HepG2 (cell line): ENCODE results near the gene RCHY1. TPM values are rescaled to one million over a fixed set of nuclear protein-coding genes. Genes with fewer than 3 reads are reported as not detected.

Source experiments
- ATAD3A ChIP-seq: sonication (generic); formaldehyde crosslinking; IDR thresholded peaks from 2 replicates; pipeline ENCODE4 v1.4.0; 2020; ENCODE audit warnings: missing genetic modification reagents
- CREB3 ChIP-seq: sonication (generic); formaldehyde crosslinking; IDR thresholded peaks from 2 replicates; pipeline ENCODE4 v1.5.0; 2020; ENCODE audit warnings: missing genetic modification reagents
- IRF2 ChIP-seq: IDR thresholded peaks from 2 replicates; pipeline ENCODE4 v1.6.1; 2018; ENCODE audit warnings: missing genetic modification reagents, missing compliant biosample characterization
- KDM3A ChIP-seq: IDR thresholded peaks from 2 replicates; pipeline ENCODE4 v1.6.1; 2018; ENCODE audit warnings: low read depth, missing compliant biosample characterization
- RFX1 ChIP-seq: fragments of 450-650 bp; IDR thresholded peaks from 2 replicates; pipeline ENCODE4 v1.6.1; 2017
- USF2 ChIP-seq, 2 experiments: sonication (generic) in 1 of 2; formaldehyde crosslinking in 1 of 2; IDR thresholded peaks; 2 replicates each; pipeline versions ENCODE4 v1.5.1 to v1.6.1; 2011 to 2020; ENCODE audit warnings: borderline replicate concordance in 1 of 2, low read depth in 1 of 2, low read length in 1 of 2, mild to moderate bottlenecking in 1 of 2, missing genetic modification reagents in 1 of 2, moderate library complexity in 1 of 2
- ZNF251 ChIP-seq: sonication (generic); formaldehyde crosslinking; IDR thresholded peaks from 2 replicates; pipeline ENCODE4 v1.9.0; 2021; ENCODE audit warnings: mild to moderate bottlenecking, missing genetic modification reagents
- polyA plus RNA-seq, 8 experiments: library from polyadenylated mRNA; depleted of rRNA in 3 of 8; stranded (reverse) in 7 of 8; unstranded in 1 of 8; fragments of >200 nt; fragmentation: Illumina TruSeq in 4 of 8; extraction: Trizol in 4 of 8; gene quantifications; 2 replicates each; pipeline versions ENCODE4 v1.2.1 to v1.2.3, GENCODE V29; 2011 to 2016; ENCODE audit warnings: low read depth in 4 of 8, missing spikeins in 1 of 8, mixed read lengths in 1 of 8; ENCODE audit not compliant: insufficient read depth in 1 of 8
- total RNA-seq, 5 experiments: library from RNA; depleted of rRNA; stranded (reverse); fragments of >200 nt; fragmentation: Illumina TruSeq; extraction: Trizol; gene quantifications; 2 replicates each; pipeline ENCODE4 v1.2.3, GENCODE V29; 2016; ENCODE audit warnings: low read depth in 1 of 5
- TF ChIP-seq, protein P1 (sequence below): IDR thresholded peaks from 2 replicates; pipeline ENCODE4 v1.6.1; 2012; ENCODE audit warnings: inconsistent platforms
- TF ChIP-seq, protein P2 (sequence below): sonication (generic); formaldehyde crosslinking; IDR thresholded peaks from 2 replicates; pipeline ENCODE4 v1.4.0; 2020; ENCODE audit warnings: missing genetic modification reagents
- TF ChIP-seq, protein P3 (sequence below): sonication (generic); formaldehyde crosslinking; IDR thresholded peaks from 2 replicates; pipeline ENCODE4 v1.4.0; 2020; ENCODE audit warnings: missing genetic modification reagents
- TF ChIP-seq, protein P4 (sequence below), 2 experiments: sonication (generic) in 1 of 2; formaldehyde crosslinking in 1 of 2; IDR thresholded peaks; 2 replicates each; pipeline versions ENCODE4 v1.4.0 to v1.6.1; 2018 to 2020; ENCODE audit warnings: missing genetic modification reagents in 2 of 2, borderline replicate concordance in 1 of 2, low read depth in 1 of 2, mild to moderate bottlenecking in 1 of 2, missing biosample characterization in 1 of 2
- TF ChIP-seq, protein P5 (sequence below): sonication (generic); formaldehyde crosslinking; IDR thresholded peaks from 2 replicates; pipeline ENCODE4 v1.4.0; 2020; ENCODE audit warnings: missing genetic modification reagents, mild to moderate bottlenecking, borderline replicate concordance

Gene RCHY1
- total and polyA plus RNA-seq, 2 of the 13 experiments (the other 11 are each of a cell fraction or from before 2014, with no cell fraction given) = 19.9 to 30.5 TPM

DNA sequence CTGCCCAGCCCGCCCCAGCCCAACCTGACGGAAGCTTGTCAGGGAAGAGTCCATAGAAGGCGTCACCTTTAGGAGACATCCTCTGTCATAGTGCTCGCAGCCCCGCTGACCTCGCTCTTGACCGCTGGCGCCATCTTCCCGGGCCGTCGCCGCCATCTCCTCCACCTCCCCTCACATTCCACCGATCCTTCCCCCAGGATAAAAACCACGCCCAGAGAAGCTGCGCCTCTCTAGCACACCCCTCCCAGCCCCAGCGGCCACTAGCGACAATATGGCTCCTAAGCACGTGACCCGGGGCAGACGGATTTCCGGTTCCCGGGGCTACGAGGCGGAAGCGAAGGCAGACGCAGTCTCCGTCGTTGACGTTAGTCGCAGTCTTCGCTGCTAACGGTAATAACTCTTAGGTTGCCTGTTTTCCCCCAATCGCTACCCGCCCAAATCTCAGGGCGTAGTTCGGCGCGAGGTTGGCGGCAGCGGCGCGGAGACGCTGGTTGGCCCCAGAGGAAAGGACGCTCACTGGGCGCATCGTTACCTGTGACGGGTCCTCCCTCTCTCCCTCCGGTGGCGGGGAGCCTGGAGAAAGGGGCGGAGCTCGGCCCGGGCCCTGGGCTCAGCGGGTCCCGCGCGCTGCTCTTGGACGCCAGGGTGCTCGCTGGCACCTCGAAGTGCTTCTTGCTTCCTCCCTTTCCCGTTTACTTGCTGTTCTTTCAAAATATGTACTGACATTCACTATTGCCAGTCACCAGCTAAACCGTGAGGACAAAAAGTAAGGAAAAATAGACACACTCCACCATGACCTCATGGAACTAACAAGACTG, at the start of gene RCHY1, which contains the start of gene THAP6 (continued):
- TF ChIP-seq, protein P1, sequence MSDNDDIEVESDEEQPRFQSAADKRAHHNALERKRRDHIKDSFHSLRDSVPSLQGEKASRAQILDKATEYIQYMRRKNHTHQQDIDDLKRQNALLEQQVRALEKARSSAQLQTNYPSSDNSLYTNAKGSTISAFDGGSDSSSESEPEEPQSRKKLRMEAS = peak; percentile 85
- TF ChIP-seq, protein P2, sequence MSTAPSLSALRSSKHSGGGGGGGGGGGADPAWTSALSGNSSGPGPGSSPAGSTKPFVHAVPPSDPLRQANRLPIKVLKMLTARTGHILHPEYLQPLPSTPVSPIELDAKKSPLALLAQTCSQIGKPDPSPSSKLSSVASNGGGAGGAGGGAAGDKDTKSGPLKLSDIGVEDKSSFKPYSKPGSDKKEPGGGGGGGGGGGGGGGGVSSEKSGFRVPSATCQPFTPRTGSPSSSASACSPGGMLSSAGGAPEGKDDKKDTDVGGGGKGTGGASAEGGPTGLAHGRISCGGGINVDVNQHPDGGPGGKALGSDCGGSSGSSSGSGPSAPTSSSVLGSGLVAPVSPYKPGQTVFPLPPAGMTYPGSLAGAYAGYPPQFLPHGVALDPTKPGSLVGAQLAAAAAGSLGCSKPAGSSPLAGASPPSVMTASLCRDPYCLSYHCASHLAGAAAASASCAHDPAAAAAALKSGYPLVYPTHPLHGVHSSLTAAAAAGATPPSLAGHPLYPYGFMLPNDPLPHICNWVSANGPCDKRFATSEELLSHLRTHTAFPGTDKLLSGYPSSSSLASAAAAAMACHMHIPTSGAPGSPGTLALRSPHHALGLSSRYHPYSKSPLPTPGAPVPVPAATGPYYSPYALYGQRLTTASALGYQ (CRISPR knock-in tag) = peak; percentile 36; the same call in 1 of the 2 replicates
- no peak for TF ChIP-seq RFX1
- TF ChIP-seq KDM3A = peak; percentile 80
- peak; percentile 88 for TF ChIP-seq USF2 (IDR thresholded peaks at IDR 0.05; ENCODE audit: low read depth, low read length)
- peak; percentile 97 for TF ChIP-seq USF2 (CRISPR knock-in tag; IDR thresholded peaks at IDR 0.05; ENCODE audit: borderline replicate concordance)
- TF ChIP-seq CREB3 (CRISPR knock-in tag) = no peak
- no peak for TF ChIP-seq ATAD3A (CRISPR knock-in tag)
- TF ChIP-seq IRF2 (CRISPR knock-in tag) = peak; percentile 84
- TF ChIP-seq ZNF251 (CRISPR knock-in tag) = no peak
- TF ChIP-seq, protein P3, sequence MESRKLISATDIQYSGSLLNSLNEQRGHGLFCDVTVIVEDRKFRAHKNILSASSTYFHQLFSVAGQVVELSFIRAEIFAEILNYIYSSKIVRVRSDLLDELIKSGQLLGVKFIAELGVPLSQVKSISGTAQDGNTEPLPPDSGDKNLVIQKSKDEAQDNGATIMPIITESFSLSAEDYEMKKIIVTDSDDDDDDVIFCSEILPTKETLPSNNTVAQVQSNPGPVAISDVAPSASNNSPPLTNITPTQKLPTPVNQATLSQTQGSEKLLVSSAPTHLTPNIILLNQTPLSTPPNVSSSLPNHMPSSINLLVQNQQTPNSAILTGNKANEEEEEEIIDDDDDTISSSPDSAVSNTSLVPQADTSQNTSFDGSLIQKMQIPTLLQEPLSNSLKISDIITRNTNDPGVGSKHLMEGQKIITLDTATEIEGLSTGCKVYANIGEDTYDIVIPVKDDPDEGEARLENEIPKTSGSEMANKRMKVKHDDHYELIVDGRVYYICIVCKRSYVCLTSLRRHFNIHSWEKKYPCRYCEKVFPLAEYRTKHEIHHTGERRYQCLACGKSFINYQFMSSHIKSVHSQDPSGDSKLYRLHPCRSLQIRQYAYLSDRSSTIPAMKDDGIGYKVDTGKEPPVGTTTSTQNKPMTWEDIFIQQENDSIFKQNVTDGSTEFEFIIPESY = 0 out of 2 replicates have a peak, but pooled peaks have one; percentile 7
- TF ChIP-seq, protein P4, sequence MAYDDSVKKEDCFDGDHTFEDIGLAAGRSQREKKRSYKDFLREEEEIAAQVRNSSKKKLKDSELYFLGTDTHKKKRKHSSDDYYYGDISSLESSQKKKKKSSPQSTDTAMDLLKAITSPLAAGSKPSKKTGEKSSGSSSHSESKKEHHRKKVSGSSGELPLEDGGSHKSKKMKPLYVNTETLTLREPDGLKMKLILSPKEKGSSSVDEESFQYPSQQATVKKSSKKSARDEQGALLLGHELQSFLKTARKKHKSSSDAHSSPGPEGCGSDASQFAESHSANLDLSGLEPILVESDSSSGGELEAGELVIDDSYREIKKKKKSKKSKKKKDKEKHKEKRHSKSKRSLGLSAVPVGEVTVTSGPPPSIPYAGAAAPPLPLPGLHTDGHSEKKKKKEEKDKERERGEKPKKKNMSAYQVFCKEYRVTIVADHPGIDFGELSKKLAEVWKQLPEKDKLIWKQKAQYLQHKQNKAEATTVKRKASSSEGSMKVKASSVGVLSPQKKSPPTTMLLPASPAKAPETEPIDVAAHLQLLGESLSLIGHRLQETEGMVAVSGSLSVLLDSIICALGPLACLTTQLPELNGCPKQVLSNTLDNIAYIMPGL (CRISPR knock-in tag; IDR thresholded peaks at IDR 0.05; ENCODE audit: borderline replicate concordance in 1 of 2, low read depth in 1 of 2) = peak; percentile 56 to 72; a peak in 3 of 4 replicates
- TF ChIP-seq, protein P5, sequence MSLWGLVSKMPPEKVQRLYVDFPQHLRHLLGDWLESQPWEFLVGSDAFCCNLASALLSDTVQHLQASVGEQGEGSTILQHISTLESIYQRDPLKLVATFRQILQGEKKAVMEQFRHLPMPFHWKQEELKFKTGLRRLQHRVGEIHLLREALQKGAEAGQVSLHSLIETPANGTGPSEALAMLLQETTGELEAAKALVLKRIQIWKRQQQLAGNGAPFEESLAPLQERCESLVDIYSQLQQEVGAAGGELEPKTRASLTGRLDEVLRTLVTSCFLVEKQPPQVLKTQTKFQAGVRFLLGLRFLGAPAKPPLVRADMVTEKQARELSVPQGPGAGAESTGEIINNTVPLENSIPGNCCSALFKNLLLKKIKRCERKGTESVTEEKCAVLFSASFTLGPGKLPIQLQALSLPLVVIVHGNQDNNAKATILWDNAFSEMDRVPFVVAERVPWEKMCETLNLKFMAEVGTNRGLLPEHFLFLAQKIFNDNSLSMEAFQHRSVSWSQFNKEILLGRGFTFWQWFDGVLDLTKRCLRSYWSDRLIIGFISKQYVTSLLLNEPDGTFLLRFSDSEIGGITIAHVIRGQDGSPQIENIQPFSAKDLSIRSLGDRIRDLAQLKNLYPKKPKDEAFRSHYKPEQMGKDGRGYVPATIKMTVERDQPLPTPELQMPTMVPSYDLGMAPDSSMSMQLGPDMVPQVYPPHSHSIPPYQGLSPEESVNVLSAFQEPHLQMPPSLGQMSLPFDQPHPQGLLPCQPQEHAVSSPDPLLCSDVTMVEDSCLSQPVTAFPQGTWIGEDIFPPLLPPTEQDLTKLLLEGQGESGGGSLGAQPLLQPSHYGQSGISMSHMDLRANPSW = peak; percentile 84; the same call in 1 of the 2 replicates
